GM12891 (cell line): Measurements from ENCODE around the gene PARD3.
A peak's percentile ranks its signal among the peaks of the same experiment; 100 is the strongest.

Experiments
- DNase-seq: peaks from one replicate; pipeline ENCODE4 v3.0.0; 2011; ENCODE audit warnings: low spot score; ENCODE audit not compliant: insufficient read length
- FAIRE-seq: peaks from 2 replicates; lab custom pipeline; 2011; peaks lifted over from hg19 to GRCh38; lab: Jason Lieb, UNC
- PAX5 ChIP-seq: IDR thresholded peaks from 2 replicates; pipeline ENCODE4 v1.6.1; 2011; ENCODE audit warnings: low read length, moderate library complexity, mild to moderate bottlenecking; ENCODE audit not compliant: insufficient read depth, severe bottlenecking
- POLR2A ChIP-seq: IDR thresholded peaks from 2 replicates; pipeline ENCODE4 v1.6.1; 2011; ENCODE audit warnings: low read depth, low read length, control low read depth
- POLR2AphosphoS5 ChIP-seq: IDR thresholded peaks from 2 replicates; pipeline ENCODE4 v1.6.1; 2011; ENCODE audit warnings: low read depth, low read length, control low read depth
- POU2F2 ChIP-seq: IDR thresholded peaks from 2 replicates; pipeline ENCODE4 v1.6.1; 2011; ENCODE audit warnings: low read depth, mild to moderate bottlenecking, control low read depth, low read length, moderate library complexity
- SPI1 ChIP-seq: IDR thresholded peaks from 2 replicates; pipeline ENCODE4 v1.6.1; 2011; ENCODE audit warnings: low read depth, low read length, control low read depth
- TAF1 ChIP-seq: IDR thresholded peaks from 2 replicates; pipeline ENCODE4 v1.6.1; 2011; ENCODE audit warnings: low read depth, low read length, control low read depth

The PARD3 gene

GRCh38 chr10:34641147-34641912 lies 173.8 kb downstream of the PARD3 start:
- TF ChIP-seq POLR2AphosphoS5 (no peak), PAX5 (no peak), POLR2A (no peak)
- DNase-seq (no peak), FAIRE-seq (no peak)

- DNase-seq (no peak), FAIRE-seq (peak; percentile 91)
- no peak for TF ChIP-seq POLR2A
- no peak for TF ChIP-seq PAX5
- TF ChIP-seq POLR2AphosphoS5: no peak
- no peak for TF ChIP-seq SPI1
- no peak for TF ChIP-seq POU2F2
- TF ChIP-seq TAF1: no peak
These were observed 176.6 kb downstream of the PARD3 start for GRCh38 chr10:34638406-34639054.

GRCh38 chr10:34637418-34637911 lies 177.6 kb downstream of the PARD3 start:
- FAIRE-seq (peak; percentile 97), DNase-seq (peak; percentile 33)
- TF ChIP-seq TAF1 (no peak), POLR2AphosphoS5 (no peak), SPI1 (peak; percentile 79), POU2F2 (no peak), PAX5 (no peak), POLR2A (no peak)

- FAIRE-seq (no peak), DNase-seq (no peak)
- TF ChIP-seq POLR2AphosphoS5 (no peak), TAF1 (no peak), PAX5 (no peak), SPI1 (no peak), POU2F2 (no peak), POLR2A (no peak)
These were observed 180.0 kb downstream of the PARD3 start for GRCh38 chr10:34635111-34635510.

- FAIRE-seq (no peak), DNase-seq (no peak)
- no peak for TF ChIP-seq PAX5
- no peak for TF ChIP-seq POLR2A
These were observed 181.7 kb downstream of the PARD3 start for GRCh38 chr10:34633374-34633773.

- DNase-seq (no peak), FAIRE-seq (no peak)
- TF ChIP-seq POLR2A (no peak), POLR2AphosphoS5 (no peak), SPI1 (no peak), TAF1 (no peak), PAX5 (no peak), POU2F2 (no peak)
These were observed 186.0 kb downstream of the PARD3 start for GRCh38 chr10:34629084-34629483.

- FAIRE-seq (no peak), DNase-seq (no peak)
- TF ChIP-seq POLR2A (no peak), SPI1 (no peak), TAF1 (no peak), POLR2AphosphoS5 (no peak), PAX5 (no peak), POU2F2 (no peak)
These were observed 186.8 kb downstream of the PARD3 start for GRCh38 chr10:34628174-34628796.

GRCh38 chr10:34627741-34628140 lies 187.4 kb downstream of the PARD3 start:
- TF ChIP-seq POU2F2 (no peak), PAX5 (no peak), POLR2A (no peak), POLR2AphosphoS5 (no peak), SPI1 (no peak), TAF1 (no peak)
- peak; percentile 31 for FAIRE-seq
- DNase-seq: no peak

GRCh38 chr10:34627331-34627730 lies 187.8 kb downstream of the PARD3 start:
- DNase-seq (peak; percentile 27), FAIRE-seq (peak; percentile 20)
- no peak for TF ChIP-seq POLR2AphosphoS5
- no peak for TF ChIP-seq POU2F2
- no peak for TF ChIP-seq PAX5
- TF ChIP-seq SPI1: peak; percentile 99
